NK-92 (cell line): ENCODE results near the gene NTM.
"Not testable (repeated sequence)": the region's sequence is repeated elsewhere in the genome, so short reads cannot be mapped to it uniquely, and the experiment has no call there.

Source experiments
- DNase-seq: peaks from one replicate; lab custom pipeline; 2025; ENCODE audit not compliant: unreplicated experiment; lab: John Stamatoyannopoulos, UW

Gene NTM

DNA sequence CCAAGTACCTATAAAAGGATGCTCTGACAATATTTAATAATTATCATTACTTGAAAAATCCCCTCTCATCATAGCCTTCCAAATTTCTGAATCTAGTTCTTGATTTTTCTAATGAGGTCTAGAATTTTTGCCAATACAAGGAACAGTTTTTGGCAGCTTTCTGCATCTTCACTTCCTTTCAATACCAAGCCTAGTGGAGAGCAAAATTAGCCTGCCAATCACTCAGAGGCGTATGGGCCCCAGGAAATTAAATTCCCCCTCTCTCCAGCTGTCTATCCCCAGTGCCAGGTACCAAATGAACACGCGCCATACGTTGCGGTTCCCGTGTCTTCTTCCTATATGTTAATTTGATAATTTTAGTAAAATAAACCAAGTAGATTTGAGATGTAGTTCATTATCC is 293.9 kb downstream of the NTM start:
- DNase-seq = no peak

- no peak for DNase-seq
Observed at GRCh38 chr11:131664816-131665215, 294.4 kb downstream of the NTM start.

DNA sequence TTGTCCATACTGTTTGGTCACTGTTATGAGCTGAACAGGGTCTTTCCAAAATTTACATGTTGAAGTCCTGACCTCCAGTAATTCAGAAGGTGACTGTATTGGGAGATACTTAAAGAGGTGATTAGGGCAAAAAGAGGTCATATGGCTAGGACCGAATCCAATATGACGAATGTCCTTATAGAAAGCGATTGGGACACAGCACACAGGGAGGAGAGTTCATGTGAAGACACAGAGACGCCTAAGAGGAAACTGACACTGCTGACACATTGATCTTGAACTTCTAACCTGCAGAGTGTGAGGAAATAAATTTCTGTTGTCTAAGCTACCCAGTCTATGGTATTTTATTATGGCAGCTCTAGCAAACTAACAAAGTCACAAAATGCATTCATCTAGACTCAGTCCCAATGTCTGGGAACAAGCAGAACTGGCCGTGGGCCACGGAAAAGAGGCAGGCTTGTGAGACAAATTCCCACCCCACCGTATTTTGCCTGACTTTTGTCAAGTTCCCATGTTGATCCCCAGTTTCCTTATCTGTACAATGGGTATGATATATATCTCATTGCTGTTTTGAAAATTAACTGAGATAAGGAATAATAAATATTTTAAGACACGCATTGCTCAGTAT is 295.0 kb downstream of the NTM start:
- no peak for DNase-seq

DNA sequence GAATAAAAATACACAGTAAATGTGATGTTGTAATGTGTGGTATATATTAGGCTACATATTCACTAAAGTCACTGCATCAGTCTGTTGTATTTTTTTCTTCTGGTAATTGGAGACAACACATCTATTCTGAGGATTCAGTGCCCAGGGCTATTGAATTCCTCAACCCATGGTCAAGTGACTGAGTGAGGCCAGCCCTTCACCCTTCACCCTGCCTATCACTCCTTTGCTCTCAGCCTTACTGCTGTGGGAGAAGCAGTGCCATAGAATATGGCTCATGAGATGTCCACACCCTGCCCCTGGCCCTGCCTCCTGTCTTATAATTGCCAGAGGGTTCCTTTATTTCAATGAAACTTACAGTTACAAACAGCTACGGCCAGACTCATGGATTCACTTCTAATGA is 295.6 kb downstream of the NTM start:
- DNase-seq = no peak

- no peak for DNase-seq
Observed at GRCh38 chr11:131666617-131667016, 296.2 kb downstream of the NTM start.

- DNase-seq = no peak
Observed at GRCh38 chr11:131667566-131667965, 297.2 kb downstream of the NTM start.

DNA sequence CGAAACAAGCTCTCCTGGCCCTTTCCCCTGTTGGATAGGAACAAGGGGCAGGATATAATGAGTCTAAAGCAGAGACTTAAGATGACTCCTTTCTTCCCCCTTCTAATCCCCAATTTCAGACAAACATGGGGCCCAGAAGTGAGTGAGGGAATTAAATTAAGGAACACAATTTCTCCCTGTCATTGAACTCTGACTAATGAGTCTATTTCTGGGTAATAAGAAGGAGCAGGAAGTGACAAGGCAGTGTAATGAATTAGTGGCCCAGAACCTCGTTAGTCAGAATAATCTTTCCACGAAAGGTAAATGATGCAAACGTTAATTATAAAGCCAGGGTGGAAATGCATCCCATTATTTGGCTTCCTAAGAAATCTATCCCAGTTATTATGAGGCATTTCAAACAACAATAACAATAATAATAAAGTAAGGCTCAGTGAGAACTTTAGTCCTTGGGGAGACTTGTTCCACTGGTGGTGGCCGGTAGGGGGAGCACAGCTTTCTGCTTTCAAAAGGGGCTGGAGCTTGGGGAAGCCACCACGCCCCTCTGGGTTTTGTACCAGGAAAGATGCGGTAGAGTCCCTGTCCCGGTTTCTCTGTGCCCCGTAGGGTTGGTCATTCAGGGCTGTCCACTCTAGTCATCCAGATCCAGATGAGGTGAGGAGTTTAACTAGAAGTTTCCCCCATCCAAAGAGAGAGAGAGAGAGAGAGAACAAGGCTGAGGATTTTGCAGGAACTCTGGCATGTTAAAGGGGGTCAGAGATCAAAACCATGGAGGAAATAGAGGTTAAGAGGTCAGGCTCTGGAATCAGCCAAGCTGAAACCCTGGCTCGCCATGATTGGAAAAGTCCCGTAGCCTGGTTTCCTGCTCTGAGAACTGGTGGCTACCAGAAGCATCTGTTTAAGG is 298.3 kb downstream of the NTM start:
- DNase-seq = no peak

DNA sequence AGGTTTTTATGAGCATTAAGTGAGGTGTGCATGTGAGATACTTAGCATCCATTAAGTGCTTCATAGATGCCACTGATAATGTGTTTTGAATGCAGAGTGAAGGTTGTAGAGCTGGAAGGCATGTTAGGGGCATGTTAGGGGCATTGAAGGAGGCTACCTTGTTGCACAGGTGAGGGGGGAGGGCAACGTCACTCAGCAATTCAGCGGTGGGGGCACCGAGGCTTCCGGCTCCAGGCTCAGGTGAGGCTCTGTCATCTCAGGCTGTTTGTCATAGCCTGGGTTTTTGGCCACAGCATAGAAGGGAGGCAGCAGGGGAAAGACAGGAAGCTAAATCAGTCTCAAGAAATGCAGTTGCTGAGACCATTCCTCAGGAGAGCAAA is 299.0 kb downstream of the NTM start:
- no peak for DNase-seq

DNA sequence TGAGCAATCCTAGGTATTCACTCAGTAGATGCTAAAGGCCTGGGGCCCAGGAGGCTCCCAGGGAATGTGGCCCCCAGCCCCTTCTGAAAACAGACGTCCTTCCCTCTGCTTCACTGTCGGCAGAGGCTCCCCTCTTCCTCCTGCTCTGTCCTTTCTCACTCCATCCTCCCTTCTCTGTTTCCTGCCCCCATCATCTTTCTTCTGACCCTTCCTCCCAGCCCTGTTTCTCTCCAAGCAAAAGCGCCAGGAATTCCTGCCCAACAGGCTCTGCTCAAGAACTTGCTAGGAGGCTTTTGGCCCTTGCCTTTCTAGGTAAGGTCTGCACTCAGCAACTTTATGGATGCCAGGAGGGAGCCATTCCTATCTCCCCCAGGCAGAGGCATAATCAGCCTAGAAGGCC is 300.5 kb downstream of the NTM start:
- no peak for DNase-seq

GRCh38 chr11:131671320-131671719 is 300.9 kb downstream of the NTM start:
- DNase-seq = no peak

- DNase-seq = no peak
Observed at GRCh38 chr11:131671734-131672133, 301.3 kb downstream of the NTM start.

DNA sequence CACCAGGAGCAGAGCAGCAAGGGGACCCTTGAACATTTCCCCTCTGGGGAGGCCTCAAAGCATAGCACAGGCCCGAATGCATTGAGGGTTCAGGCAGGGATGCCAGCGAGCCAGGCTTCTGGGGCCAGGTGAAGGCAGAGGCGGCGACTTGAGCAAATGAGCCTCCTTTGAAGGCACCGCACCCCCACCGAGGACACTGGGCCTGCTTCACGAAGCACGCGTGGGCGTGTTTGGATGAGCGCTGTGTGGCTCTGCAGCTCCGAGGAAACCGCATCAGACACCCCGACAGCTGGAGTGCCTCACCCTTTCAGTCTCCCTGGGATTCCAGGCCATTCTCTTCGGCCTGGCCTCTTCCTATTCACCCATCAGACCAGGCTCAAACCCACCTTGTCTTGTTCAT is 301.8 kb downstream of the NTM start:
- no peak for DNase-seq

GRCh38 chr11:131674051-131674755 is 303.8 kb downstream of the NTM start:
- no peak for DNase-seq

DNA sequence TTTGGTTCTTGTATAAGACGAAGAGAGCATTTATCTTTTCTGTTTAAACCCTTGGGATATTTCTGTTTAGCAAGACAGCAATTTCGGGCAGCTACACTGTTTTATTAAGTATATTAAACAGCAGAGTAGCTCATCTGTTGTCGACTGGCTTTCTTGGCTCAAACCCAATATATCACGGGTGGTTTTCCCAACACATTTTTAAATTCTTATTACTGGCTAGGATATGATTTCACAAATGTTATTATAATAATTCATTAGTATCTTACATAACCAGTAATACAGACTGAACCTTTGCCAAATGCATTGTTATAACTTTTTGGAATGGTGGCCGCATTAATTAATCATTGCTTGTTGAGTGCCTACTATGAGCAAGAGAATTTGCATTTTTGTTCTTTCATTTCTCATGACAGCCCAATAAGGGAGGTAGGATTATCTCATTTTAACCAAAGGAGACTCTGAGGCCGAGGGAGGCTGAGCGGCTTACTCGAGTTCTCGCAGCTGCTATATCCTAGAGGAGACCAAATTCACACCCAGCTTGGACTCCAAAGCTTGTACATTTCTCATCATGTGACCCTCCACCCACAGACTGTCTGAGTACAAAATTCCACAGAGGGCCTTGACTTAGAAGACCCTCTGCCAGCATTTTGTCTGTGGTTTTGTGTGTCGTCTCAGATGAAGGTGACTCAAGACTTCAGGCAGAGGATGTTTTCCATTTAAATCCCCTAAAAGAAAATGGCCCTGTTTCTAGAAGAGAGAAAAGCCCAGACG is 304.9 kb downstream of the NTM start:
- no peak for DNase-seq

DNA sequence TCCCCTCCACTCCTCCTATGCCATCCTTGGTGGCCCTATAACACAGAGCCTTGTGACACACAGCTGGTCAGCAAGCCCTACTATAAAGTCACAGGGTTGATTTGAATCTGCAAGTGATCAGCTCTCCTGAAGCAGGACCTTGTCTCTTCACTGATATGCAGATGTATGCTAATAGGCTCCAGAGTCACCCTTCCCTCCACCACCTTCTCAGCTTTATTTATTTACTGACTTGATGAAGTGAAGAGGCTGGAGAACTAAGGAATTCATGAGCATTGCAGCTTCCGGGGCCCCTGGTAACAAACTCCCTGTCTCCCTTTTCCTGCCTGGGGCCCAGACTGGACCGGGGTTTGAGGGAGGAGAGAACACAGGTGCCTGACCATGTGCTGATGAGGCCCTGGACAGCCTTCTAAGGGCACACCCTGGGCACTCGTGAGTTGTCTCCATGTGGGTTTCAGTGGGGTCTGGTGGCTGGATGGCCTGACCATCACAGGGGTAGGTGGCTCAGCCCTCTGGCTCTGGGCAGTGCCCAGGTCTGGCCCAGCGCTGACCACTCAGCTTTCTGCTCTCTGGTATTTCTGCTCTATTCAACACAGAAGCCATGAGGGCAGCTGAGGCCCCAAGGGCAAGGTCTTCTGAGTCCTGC is 307.5 kb downstream of the NTM start:
- no peak for DNase-seq

DNA sequence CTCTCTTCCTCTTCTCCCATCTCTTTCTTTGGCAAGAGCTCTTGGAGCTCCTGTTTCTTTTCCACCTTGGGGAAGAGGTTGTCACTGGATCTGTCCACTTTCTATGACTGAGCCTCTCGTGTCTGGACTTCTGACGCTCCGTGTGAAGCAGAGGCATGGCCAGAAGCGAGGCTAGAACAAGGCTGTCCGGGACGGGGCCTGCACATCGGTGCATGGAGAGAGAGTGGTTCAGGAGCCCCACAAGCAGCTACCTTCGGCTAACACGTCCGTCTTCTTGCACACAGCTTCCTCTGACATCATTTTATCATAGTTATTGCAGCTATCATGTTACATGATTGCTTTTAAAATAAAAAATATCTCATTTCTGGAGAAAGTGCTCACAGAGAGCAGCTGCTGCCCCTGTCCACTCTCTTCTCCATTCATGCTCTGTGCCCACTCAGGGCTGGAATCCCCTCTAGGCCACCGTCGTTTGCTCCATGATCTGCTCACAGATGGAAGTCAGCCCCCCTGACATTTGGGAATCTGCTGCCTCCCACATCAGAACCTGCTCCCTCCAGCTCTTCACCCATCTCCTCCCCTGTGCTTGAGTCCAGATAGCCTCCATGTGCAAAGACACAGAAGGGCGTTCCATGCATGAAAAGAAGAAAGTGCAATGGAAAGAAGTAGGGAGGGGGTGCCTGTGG is 308.4 kb downstream of the NTM start:
- no peak for DNase-seq

DNA sequence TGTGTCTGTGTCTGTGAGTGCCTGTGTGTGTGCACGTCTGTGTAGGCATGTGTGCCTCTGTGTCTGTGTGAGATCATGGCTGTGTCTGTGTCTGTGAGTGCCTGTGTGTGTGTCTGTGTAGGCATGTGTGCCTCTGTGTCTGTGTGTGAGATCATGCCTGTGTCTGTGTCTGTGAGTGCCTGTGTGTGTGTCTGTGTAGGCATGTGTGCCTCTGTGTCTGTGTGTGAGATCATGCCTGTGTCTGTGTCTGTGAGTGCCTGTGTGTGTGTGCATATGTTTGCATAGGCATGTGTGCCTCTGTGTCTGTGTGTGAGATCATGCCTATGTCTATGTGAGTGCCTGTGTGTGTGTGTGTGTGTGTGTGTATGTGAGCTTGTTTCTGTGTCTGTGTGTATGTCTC is 310.0 kb downstream of the NTM start:
- not testable (repeated sequence) for DNase-seq

DNA sequence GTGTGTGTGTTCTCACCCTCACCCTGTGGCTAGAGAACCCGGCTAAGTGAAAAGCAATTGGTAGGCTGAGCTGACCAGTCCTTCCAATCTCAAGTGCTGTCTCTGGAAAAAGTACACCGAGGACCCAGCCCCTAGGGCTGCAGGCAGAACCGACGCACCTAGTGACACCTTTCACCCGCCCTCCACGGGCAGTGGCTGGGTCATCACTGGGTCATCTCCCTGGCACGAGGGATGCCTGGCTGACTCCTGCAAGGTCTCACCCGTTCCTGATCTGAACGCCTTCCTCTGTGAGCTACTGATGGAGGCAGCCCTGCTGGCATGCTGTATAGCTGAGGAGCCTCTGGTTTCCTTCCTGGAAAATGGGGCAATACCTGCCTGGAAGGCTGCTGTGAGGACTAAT is 311.5 kb downstream of the NTM start:
- DNase-seq = no peak

- no peak for DNase-seq
Observed at GRCh38 chr11:131682373-131683015, 312.1 kb downstream of the NTM start.

DNA sequence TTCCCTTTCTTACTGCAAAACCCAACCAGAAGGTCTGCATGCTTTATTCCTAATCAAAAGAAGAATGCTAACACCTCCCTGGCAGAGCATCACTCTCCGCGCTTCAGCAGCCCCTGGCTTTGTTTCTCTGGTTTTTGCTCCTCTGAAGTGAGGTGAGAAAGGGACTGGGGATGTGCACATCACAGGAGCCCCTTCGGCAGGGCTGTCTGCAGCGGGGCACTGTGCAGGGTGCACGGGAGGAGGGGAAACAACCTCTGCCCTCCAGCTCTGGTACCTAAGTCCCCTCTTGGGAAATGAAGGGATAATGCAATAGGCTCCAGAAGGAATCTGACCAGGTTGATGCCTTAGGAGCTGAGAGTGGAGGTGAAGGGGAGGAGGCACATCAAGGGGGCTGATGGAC is 312.7 kb downstream of the NTM start:
- no peak for DNase-seq
